Mesenchymal stem cell (in vitro differentiated cells and primary cell): ENCODE data around the gene TTC27.

ENCODE experiments used
- DNase-seq: peaks from one replicate; pipeline ENCODE4 v3.0.0-alpha.2; 2013
- H2AFZ ChIP-seq: one replicate; pipeline ENCODE4 v1.6.1; 2013; ENCODE audit warnings: low read depth, mild to moderate bottlenecking, control low read depth, inconsistent platforms, low read length, moderate library complexity
- H2AK5ac ChIP-seq: 2 replicates; pipeline ENCODE4 v1.6.1; 2013; ENCODE audit warnings: low read length, moderate library complexity, mild to moderate bottlenecking, inconsistent platforms; ENCODE audit not compliant: severe bottlenecking
- H2BK120ac ChIP-seq: one replicate; pipeline ENCODE4 v1.6.1; 2013; ENCODE audit warnings: low read depth, mild to moderate bottlenecking, inconsistent platforms, low read length, moderate library complexity
- H2BK12ac ChIP-seq, 2 experiments: one replicate each; pipeline ENCODE4 v1.6.1; 2013; ENCODE audit warnings: inconsistent platforms in 2 of 2, low read length in 2 of 2, mild to moderate bottlenecking in 2 of 2, moderate library complexity in 2 of 2, control low read depth in 1 of 2
- H2BK15ac ChIP-seq: one replicate; pipeline ENCODE4 v1.6.1; 2013; ENCODE audit warnings: mild to moderate bottlenecking, low read depth, inconsistent platforms; ENCODE audit not compliant: poor library complexity, severe bottlenecking
- H2BK5ac ChIP-seq: 2 replicates; pipeline ENCODE4 v1.6.1; 2013; ENCODE audit warnings: low read depth, mild to moderate bottlenecking, low read length, control low read depth, inconsistent platforms; ENCODE audit not compliant: poor library complexity, severe bottlenecking
- H3K14ac ChIP-seq, 2 experiments: one replicate each; pipeline ENCODE4 v1.6.1; 2013; ENCODE audit warnings: inconsistent platforms in 2 of 2, low read length in 2 of 2, control low read depth in 1 of 2, mild to moderate bottlenecking in 1 of 2, moderate library complexity in 1 of 2
- H3K18ac ChIP-seq, 2 experiments: one replicate each; pipeline ENCODE4 v1.6.1; 2013; ENCODE audit warnings: inconsistent platforms in 2 of 2, low read length in 2 of 2, control low read depth in 1 of 2, low read depth in 1 of 2, mild to moderate bottlenecking in 1 of 2
- H3K23ac ChIP-seq, 2 experiments: one replicate each; pipeline ENCODE4 v1.6.1; 2013; ENCODE audit warnings: inconsistent platforms in 2 of 2, low read length in 2 of 2, mild to moderate bottlenecking in 2 of 2, moderate library complexity in 2 of 2, control low read depth in 1 of 2
- H3K27ac ChIP-seq: 2 replicates; pipeline ENCODE4 v1.5.1; 2013; ENCODE audit warnings: mild to moderate bottlenecking, moderate library complexity, low read length, control low read depth, inconsistent platforms; ENCODE audit not compliant: poor library complexity, severe bottlenecking
- H3K27me3 ChIP-seq, 2 experiments: 2 replicates each; pipeline versions ENCODE4 v1.6.1 to v1.7.0; 2013; ENCODE audit warnings: low read length in 2 of 2, mild to moderate bottlenecking in 2 of 2, moderate library complexity in 2 of 2, control low read depth in 1 of 2, inconsistent platforms in 1 of 2; ENCODE audit not compliant: control insufficient read depth in 1 of 2, insufficient read depth in 1 of 2
- H3K36me3 ChIP-seq, 2 experiments: 2 replicates each; pipeline versions ENCODE4 v1.6.1 to v1.7.0; 2013; ENCODE audit warnings: low read length in 2 of 2, control low read depth in 1 of 2, inconsistent platforms in 1 of 2, low read depth in 1 of 2, mild to moderate bottlenecking in 1 of 2; ENCODE audit not compliant: insufficient read depth in 2 of 2, control insufficient read depth in 1 of 2
- H3K4ac ChIP-seq, 2 experiments: one replicate each; pipeline ENCODE4 v1.6.1; 2013; ENCODE audit warnings: inconsistent platforms in 2 of 2, low read length in 2 of 2, mild to moderate bottlenecking in 2 of 2, moderate library complexity in 2 of 2, control low read depth in 1 of 2, low read depth in 1 of 2
- H3K4me1 ChIP-seq: 2 replicates; pipeline ENCODE4 v1.6.1; 2013; ENCODE audit warnings: low read depth, low read length, control low read depth; ENCODE audit not compliant: control insufficient read depth, insufficient read depth
- H3K4me2 ChIP-seq: 2 replicates; pipeline ENCODE4 v1.6.1; 2013; ENCODE audit warnings: low read length, mild to moderate bottlenecking, inconsistent platforms; ENCODE audit not compliant: poor library complexity, severe bottlenecking
- H3K4me3 ChIP-seq, 2 experiments: 2 replicates each; pipeline versions ENCODE4 v1.5.1 to v1.7.0; 2013; ENCODE audit warnings: low read length in 2 of 2, mild to moderate bottlenecking in 2 of 2, control low read depth in 1 of 2, low read depth in 1 of 2; ENCODE audit not compliant: insufficient read depth in 1 of 2
- H3K79me1 ChIP-seq: replicated peaks from 2 replicates; pipeline ENCODE4 v1.6.1; 2013; ENCODE audit warnings: mild to moderate bottlenecking, control low read depth, low read length, inconsistent platforms; ENCODE audit not compliant: poor library complexity, severe bottlenecking
- H3K9ac ChIP-seq: 2 replicates; pipeline ENCODE4 v1.7.0; 2013; ENCODE audit warnings: mild to moderate bottlenecking, low read length, moderate library complexity
- H3K9me3 ChIP-seq: 2 replicates; pipeline ENCODE4 v1.7.0; 2013; ENCODE audit warnings: mild to moderate bottlenecking, low read length; ENCODE audit not compliant: control insufficient read depth
- H4K8ac ChIP-seq: one replicate; pipeline ENCODE4 v1.6.1; 2013; ENCODE audit warnings: inconsistent platforms, mild to moderate bottlenecking, low read length, moderate library complexity
- H4K91ac ChIP-seq: one replicate; pipeline ENCODE4 v1.6.1; 2013; ENCODE audit warnings: mild to moderate bottlenecking, low read length, inconsistent platforms
- WGBS: methylation state at CpG from one replicate; pipeline ENCODE4 v1.1.7; 2013; ENCODE audit warnings: mixed read lengths; 5-methylcytosine and 5-hydroxymethylcytosine counted together

TTC27 gene

GRCh38 chr2:32742376-32742775 lies 114.5 kb downstream of the TTC27 start:
- Histone ChIP-seq H4K91ac (no peak overlapping the region), H2AFZ (no peak overlapping the region)
- no peak for DNase-seq

GRCh38 chr2:32743480-32744236 lies 115.8 kb downstream of the TTC27 start:
- Histone ChIP-seq H3K27ac (no peak overlapping the region), H3K36me3 (peaks cover 2 to 5% of the 10 kb centered on the region in 2 experiments), H2BK15ac (no peak overlapping the region), H3K14ac (no peak overlapping the region), H3K4me3 (no peak overlapping the region), H3K9ac (no peak overlapping the region), H3K4ac (no peak overlapping the region), H3K27me3 (no peaks in the 10 kb centered on the region), H3K4me2 (no peak overlapping the region), H2AK5ac (no peak overlapping the region), H3K79me1 (no peaks in the 10 kb centered on the region), H2BK120ac (no peak overlapping the region), H3K4me1 (peaks cover 1% of the 10 kb centered on the region), H2BK5ac (no peak overlapping the region), H3K23ac (no peak overlapping the region), H4K91ac (no peak overlapping the region), H3K18ac (no peak overlapping the region), H2BK12ac (no peak overlapping the region), H3K9me3 (no peaks in the 10 kb centered on the region), H2AFZ (no peak overlapping the region), H4K8ac (no peak overlapping the region)
- DNase-seq: no peak
- WGBS: 95% methylated on average over 2 of the region's 3 CpGs

More at GRCh38 chr2:32742376-32742775, 114.5 kb downstream of the TTC27 start:
- Histone ChIP-seq H2BK12ac (no peak overlapping the region), H4K8ac (no peak overlapping the region), H3K18ac (no peak overlapping the region), H3K4me3 (no peak overlapping the region), H3K9me3 (no peaks in the 10 kb centered on the region), H2BK15ac (no peak overlapping the region), H3K4me2 (no peak overlapping the region), H2BK120ac (no peak overlapping the region), H3K27me3 (no peaks in the 10 kb centered on the region), H3K14ac (no peak overlapping the region), H3K4ac (no peak overlapping the region), H3K36me3 (peaks cover 2 to 15% of the 10 kb centered on the region in 2 experiments), H3K27ac (no peak overlapping the region), H2AK5ac (no peak overlapping the region), H2BK5ac (no peak overlapping the region), H3K4me1 (peaks cover 1% of the 10 kb centered on the region), H3K79me1 (no peaks in the 10 kb centered on the region), H3K9ac (no peak overlapping the region), H3K23ac (no peak overlapping the region)
- WGBS: 94% methylated on average over 2 of the region's 2 CpGs

- Histone ChIP-seq H3K14ac (no peak overlapping the region), H3K36me3 (peaks cover 5 to 14% of the 10 kb centered on the region in 2 experiments), H2BK120ac (no peak overlapping the region), H3K4me3 (no peak overlapping the region), H2BK12ac (no peak overlapping the region), H3K79me1 (no peaks in the 10 kb centered on the region), H3K4me2 (no peak overlapping the region), H3K27ac (peak overlapping the region; percentile 47), H2AK5ac (no peak overlapping the region), H3K4me1 (peaks cover 1% of the 10 kb centered on the region), H2AFZ (no peak overlapping the region), H4K8ac (no peak overlapping the region), H3K18ac (no peak overlapping the region), H3K9me3 (no peaks in the 10 kb centered on the region), H3K4ac (no peak overlapping the region), H2BK15ac (no peak overlapping the region), H4K91ac (no peak overlapping the region), H2BK5ac (no peak overlapping the region), H3K9ac (peak overlapping the region; percentile 33), H3K27me3 (no peaks in the 10 kb centered on the region), H3K23ac (no peak overlapping the region)
- WGBS: 56% methylated on average over 2 of the region's 2 CpGs
- DNase-seq: peak; percentile 74
Measured at GRCh38 chr2:32745191-32745590, 117.3 kb downstream of the TTC27 start.

- no peak overlapping the region for H3K9ac ChIP-seq
- no peak overlapping the region for H3K4me3 ChIP-seq
- no peak overlapping the region for H2BK12ac ChIP-seq
- no peak overlapping the region for H3K27ac ChIP-seq
- no peak overlapping the region for H2BK15ac ChIP-seq
- no peak overlapping the region for H2BK5ac ChIP-seq
- H3K9me3 ChIP-seq: no peaks in the 10 kb centered on the region
- peaks cover 1% of the 10 kb centered on the region for H3K4me1 ChIP-seq
- H4K91ac ChIP-seq: no peak overlapping the region
- 95% methylated on average over 1 of the region's 1 CpG for WGBS
- no peak overlapping the region for H2AFZ ChIP-seq
- H3K79me1 ChIP-seq: no peaks in the 10 kb centered on the region
- H2BK120ac ChIP-seq: no peak overlapping the region
- no peak overlapping the region for H2AK5ac ChIP-seq
- H3K14ac ChIP-seq: no peak overlapping the region
- no peak for DNase-seq
- peaks cover 5 to 16% of the 10 kb centered on the region in 2 experiments for H3K36me3 ChIP-seq
- H4K8ac ChIP-seq: no peak overlapping the region
- no peak overlapping the region for H3K4ac ChIP-seq
- H3K4me2 ChIP-seq: no peak overlapping the region
- no peaks in the 10 kb centered on the region for H3K27me3 ChIP-seq
- H3K18ac ChIP-seq: no peak overlapping the region
- H3K23ac ChIP-seq: no peak overlapping the region
Measured at GRCh38 chr2:32745675-32746074, 117.8 kb downstream of the TTC27 start.
